Tibial artery (tissue), 4 donors: Measurements from ENCODE around the gene PTCH1.

Experiments
- DNase-seq, 2 donors: peaks; one replicate each; pipeline ENCODE4 v3.0.0-alpha.2; 2019
- H3K27ac ChIP-seq, 2 donors: fragments of 200-600 bp; sonication (generic) in 1 of 2; 1 replicate in 1 of 2; 2 replicates in 1 of 2; pipeline ENCODE4 v1.5.1; 2018 to 2019; ENCODE audit warnings: mild to moderate bottlenecking in 1 of 2
- H3K27me3 ChIP-seq, 2 donors: fragments of 200-600 bp; sonication (generic) in 1 of 2; one replicate each; pipeline versions ENCODE4 v1.5.1 to v1.6.0; 2016 to 2019
- H3K36me3 ChIP-seq, 3 donors: fragments of 200-600 bp; sonication (generic) in 2 of 3; one replicate each; pipeline ENCODE4 v1.5.1; 2016 to 2019; ENCODE audit warnings: mild to moderate bottlenecking in 2 of 3
- H3K4me1 ChIP-seq, 4 donors: fragments of 200-600 bp; sonication (generic) in 2 of 4; 1 replicate in 3 of 4; 2 replicates in 1 of 4; pipeline ENCODE4 v1.5.1; 2016 to 2019
- H3K4me3 ChIP-seq, 2 donors: fragments of 200-600 bp; sonication (generic) in 1 of 2; 1 replicate in 1 of 2; 2 replicates in 1 of 2; pipeline ENCODE4 v1.5.1; 2018 to 2019; ENCODE audit warnings: mild to moderate bottlenecking in 2 of 2
- H3K9me3 ChIP-seq, 3 donors: fragments of 200-600 bp; sonication (generic) in 1 of 3; one replicate each; pipeline ENCODE4 v1.5.1; 2016 to 2019
- intact Hi-C: fragments of 100-400 bp; cut with DNase I; formaldehyde crosslinking; loops from one replicate; pipeline ENCODE4 v1.15.0; 2023; ENCODE audit warnings: low total_unique reads
- TF ChIP-seq, protein P1 (sequence below), 2 experiments: fragments of 200-600 bp in 1 of 2; fragments of 450-650 bp in 1 of 2; IDR thresholded peaks; one replicate each; pipeline ENCODE4 v1.5.1; 2017 to 2019; ENCODE audit warnings: antibody characterized with exemption in 2 of 2, mild to moderate bottlenecking in 1 of 2, moderate library complexity in 1 of 2

PTCH1 gene

DNA sequence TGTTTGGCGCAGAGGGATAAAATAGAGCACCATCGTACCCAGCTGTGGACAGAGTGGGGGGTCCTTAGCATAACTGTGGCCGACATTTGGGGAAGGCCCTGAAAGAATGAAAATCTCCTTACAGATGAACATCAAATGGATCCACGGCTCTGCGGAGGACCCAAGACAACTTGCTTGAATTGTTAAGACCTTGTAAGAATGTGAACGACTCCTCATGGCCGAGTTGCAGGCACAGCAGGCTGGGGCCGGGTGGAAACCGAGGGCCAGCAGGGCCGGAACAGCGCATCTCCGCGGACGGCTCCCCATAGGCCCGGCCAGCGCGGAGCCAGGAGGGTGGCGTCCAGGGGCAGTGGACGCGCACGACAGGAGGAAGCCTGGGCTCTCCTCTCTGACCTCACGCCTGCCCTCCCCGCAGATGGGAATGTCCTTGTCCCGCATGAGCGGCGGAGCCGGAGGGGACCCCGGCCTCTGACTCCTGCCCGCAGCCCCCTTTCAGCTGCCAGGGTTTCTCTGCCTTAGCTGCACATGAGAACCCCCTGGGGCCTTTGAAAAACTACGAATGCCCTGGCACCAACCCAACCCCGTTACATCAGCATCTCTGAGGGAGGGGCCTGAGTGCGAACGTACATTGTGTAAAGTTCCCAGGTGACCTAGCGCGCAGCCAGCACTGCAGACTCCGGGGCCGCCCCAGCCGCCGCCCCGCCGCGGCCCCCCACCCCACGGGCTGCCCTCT is 36.2 kb upstream of the PTCH1 start:
- H3K9me3 ChIP-seq = no peaks in the 10 kb centered on the region
- H3K36me3 ChIP-seq = no peaks in the 10 kb centered on the region
- peaks cover 0 to 48% of the 10 kb centered on the region in 2 donors for H3K27me3 ChIP-seq
- H3K27ac ChIP-seq = no peak overlapping the region
- intact Hi-C loops = no loop called here
- no peaks in the 10 kb centered on the region for H3K4me1 ChIP-seq
- TF ChIP-seq, protein P1, sequence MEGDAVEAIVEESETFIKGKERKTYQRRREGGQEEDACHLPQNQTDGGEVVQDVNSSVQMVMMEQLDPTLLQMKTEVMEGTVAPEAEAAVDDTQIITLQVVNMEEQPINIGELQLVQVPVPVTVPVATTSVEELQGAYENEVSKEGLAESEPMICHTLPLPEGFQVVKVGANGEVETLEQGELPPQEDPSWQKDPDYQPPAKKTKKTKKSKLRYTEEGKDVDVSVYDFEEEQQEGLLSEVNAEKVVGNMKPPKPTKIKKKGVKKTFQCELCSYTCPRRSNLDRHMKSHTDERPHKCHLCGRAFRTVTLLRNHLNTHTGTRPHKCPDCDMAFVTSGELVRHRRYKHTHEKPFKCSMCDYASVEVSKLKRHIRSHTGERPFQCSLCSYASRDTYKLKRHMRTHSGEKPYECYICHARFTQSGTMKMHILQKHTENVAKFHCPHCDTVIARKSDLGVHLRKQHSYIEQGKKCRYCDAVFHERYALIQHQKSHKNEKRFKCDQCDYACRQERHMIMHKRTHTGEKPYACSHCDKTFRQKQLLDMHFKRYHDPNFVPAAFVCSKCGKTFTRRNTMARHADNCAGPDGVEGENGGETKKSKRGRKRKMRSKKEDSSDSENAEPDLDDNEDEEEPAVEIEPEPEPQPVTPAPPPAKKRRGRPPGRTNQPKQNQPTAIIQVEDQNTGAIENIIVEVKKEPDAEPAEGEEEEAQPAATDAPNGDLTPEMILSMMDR (IDR thresholded peaks at IDR 0.05) = no peak
- H3K4me3 ChIP-seq = no peak overlapping the region
- DNase-seq = no peak

DNA sequence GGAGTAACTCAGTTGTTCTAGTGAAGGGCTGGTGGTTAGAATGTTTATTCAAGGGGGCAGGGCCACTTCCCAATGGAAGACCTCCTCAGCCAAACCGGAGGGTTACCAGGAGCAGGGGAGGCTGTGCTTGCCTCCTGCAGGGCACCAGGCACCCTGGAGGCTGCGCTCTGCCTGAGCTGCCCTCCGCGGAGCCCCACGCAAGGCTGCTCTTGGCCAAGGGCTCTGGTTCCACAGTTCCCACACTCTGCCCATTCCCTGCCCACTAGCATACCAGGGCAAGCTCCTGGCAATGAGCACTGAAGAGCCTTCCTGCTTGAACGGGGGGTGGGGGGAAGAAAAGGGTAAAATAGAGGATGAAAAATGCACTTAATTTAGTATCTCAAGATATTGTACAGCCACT is 35.5 kb upstream of the PTCH1 start:
- DNase-seq = no peak
- Histone ChIP-seq H3K4me3 (no peak overlapping the region), H3K36me3 (no peaks in the 10 kb centered on the region), H3K27ac (no peak overlapping the region), H3K9me3 (no peaks in the 10 kb centered on the region), H3K4me1 (no peaks in the 10 kb centered on the region), H3K27me3 (peaks cover 0 to 45% of the 10 kb centered on the region in 2 donors)
- intact Hi-C loops = no loop called here
- TF ChIP-seq, protein P1 (IDR thresholded peaks at IDR 0.05) = no peak

DNA sequence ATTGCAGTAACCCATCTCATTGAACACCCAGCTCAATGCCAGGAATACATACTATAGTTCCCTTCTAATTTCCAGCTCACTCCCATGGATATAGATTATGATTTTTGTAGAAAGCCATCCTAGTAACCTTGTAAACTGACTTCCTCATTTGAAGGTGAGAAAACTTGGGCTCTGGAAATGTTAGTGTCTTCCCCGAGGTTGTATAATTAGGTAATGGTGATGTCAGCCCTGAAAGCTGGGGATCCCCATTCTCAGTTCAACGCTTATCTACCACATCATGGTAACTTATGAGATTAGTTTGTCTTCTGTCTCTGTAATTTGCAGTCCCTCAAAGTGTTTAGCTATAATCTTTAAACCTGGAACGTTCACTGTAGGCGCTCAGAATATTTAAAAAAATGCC is 34.6 kb upstream of the PTCH1 start:
- H3K9me3 ChIP-seq = no peaks in the 10 kb centered on the region
- no peaks in the 10 kb centered on the region for H3K36me3 ChIP-seq
- intact Hi-C loops = no loop called here
- H3K4me1 ChIP-seq = no peaks in the 10 kb centered on the region
- H3K27ac ChIP-seq = no peak overlapping the region
- TF ChIP-seq, protein P1 (IDR thresholded peaks at IDR 0.05) = no peak
- no peak for DNase-seq
- peaks cover 0 to 41% of the 10 kb centered on the region in 2 donors for H3K27me3 ChIP-seq
- H3K4me3 ChIP-seq = no peak overlapping the region

DNA sequence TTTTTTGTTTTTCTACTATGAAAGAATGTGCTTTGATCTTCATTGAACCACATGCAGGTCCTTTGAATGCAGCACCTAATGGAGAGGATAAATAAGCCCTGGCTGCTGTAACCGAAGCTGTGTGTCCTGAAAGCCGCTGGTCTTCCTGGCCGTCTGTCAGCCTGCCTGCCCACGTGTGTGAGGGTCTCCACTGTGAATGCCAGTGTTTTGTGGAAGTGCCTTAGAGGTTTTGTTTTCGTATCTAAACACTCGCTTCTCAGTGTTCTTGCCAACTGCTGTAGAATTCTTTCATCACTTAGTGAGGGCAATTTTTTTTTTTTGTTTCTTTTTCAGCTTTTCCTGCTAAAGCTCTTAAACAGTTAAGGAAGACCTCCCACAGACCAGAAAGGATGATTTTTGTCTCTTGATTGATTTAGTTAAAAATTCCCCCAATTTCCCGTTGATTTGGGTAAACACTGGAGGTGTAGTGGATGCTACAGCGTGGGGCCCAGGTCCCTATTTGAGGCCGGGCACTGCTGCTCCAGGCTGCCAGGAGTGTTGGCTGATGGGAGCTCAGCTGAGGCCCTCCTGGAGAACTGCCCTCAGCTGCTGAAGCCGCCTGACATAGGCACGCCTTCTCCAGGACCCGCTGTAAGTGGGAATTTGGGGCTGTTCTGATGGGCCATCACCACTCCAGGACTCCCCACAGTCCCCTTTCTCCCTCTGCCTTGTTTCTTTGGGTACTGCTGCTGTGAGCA is 29.2 kb upstream of the PTCH1 start:
- no peaks in the 10 kb centered on the region for H3K4me1 ChIP-seq
- no peak overlapping the region for H3K27ac ChIP-seq
- TF ChIP-seq, protein P1 (IDR thresholded peaks at IDR 0.05) = no peak
- no peaks in the 10 kb centered on the region for H3K9me3 ChIP-seq
- no peaks in the 10 kb centered on the region for H3K36me3 ChIP-seq
- peaks cover 0 to 1% of the 10 kb centered on the region in 2 donors for H3K27me3 ChIP-seq
- H3K4me3 ChIP-seq = no peak overlapping the region
- DNase-seq = no peak
- intact Hi-C loops = no loop called here

DNA sequence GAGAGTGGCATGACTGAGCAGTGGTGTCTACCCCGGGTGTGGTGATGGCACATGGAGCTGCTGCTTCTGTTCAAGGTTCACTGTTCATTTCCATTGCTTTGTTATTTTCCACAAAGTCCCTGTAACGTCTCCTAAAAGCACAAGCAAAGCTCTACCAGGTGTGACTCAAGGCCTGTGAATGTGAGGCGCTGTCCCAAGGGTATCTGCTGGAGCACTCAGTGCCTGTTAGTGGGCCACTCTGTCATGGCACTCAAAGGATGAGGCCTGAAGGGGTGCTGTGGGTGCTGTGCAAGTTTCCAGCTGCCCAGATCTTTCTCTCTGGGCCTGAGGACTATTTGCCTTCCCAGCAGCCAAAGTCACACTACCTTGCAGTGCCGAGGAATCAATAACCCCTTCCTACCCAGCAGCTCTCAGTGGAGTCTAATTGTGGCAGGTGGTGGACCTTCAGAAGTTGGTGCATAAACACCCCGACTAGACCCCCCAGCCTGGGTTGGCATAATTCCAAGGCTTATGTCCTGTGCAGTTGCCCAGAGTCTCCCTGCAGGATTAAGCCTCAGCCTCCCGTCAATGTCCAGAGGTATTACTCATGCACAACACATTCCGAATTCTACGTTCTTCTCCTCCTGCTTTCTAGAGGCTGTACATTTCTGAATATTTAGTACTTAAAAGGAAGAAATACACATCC is 17.4 kb upstream of the PTCH1 start:
- TF ChIP-seq, protein P1 (IDR thresholded peaks at IDR 0.05) = no peak
- no peak overlapping the region for H3K27ac ChIP-seq
- no peak for DNase-seq
- intact Hi-C loops = no loop called here
- H3K4me1 ChIP-seq = no peaks in the 10 kb centered on the region
- no peaks in the 10 kb centered on the region for H3K9me3 ChIP-seq
- H3K27me3 ChIP-seq = no peaks in the 10 kb centered on the region
- H3K4me3 ChIP-seq = no peak overlapping the region
- H3K36me3 ChIP-seq = no peaks in the 10 kb centered on the region
